ENCODE results near the gene ANAPC16.
"Not testable (repeated sequence)": the region's sequence is repeated elsewhere in the genome, so short reads cannot be mapped to it uniquely, and the experiment has no call there.

DNA sequence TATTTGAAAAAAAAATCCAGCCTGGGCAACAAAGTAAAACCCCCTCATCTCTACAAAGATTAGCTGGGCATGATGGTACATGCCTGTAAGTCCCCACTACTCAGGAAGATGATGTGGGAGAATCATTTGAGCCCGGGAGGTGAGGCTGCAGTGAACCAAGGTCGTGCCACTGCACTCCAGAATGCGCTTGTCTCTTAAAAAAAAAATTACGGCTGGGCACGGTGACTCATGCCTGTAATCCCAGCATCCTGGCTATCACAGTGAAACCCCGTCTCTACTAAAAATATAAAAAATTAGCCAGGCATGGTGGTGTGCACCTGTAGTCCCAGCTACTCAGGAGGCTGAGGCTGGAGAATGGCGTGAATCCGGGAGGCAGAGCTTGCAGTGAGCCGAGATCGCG is 4.4 kb upstream of the ANAPC16 start:
- TF ChIP-seq, protein P1, sequence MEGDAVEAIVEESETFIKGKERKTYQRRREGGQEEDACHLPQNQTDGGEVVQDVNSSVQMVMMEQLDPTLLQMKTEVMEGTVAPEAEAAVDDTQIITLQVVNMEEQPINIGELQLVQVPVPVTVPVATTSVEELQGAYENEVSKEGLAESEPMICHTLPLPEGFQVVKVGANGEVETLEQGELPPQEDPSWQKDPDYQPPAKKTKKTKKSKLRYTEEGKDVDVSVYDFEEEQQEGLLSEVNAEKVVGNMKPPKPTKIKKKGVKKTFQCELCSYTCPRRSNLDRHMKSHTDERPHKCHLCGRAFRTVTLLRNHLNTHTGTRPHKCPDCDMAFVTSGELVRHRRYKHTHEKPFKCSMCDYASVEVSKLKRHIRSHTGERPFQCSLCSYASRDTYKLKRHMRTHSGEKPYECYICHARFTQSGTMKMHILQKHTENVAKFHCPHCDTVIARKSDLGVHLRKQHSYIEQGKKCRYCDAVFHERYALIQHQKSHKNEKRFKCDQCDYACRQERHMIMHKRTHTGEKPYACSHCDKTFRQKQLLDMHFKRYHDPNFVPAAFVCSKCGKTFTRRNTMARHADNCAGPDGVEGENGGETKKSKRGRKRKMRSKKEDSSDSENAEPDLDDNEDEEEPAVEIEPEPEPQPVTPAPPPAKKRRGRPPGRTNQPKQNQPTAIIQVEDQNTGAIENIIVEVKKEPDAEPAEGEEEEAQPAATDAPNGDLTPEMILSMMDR (IDR thresholded peaks at IDR 0.05), result not testable (repeated sequence)
- not testable (repeated sequence) for TF ChIP-seq POLR2A (IDR thresholded peaks at IDR 0.05)
